CMK (cell line): ENCODE measurements around the gene YY1AP1.
"Not testable (repeated sequence)": the region's sequence is repeated elsewhere in the genome, so short reads cannot be mapped to it uniquely, and the experiment has no call there.

Source experiments
- DNase-seq: peaks from one replicate; pipeline ENCODE4 v3.0.0-alpha.2; 2010; ENCODE audit warnings: low read depth

The YY1AP1 gene

DNA sequence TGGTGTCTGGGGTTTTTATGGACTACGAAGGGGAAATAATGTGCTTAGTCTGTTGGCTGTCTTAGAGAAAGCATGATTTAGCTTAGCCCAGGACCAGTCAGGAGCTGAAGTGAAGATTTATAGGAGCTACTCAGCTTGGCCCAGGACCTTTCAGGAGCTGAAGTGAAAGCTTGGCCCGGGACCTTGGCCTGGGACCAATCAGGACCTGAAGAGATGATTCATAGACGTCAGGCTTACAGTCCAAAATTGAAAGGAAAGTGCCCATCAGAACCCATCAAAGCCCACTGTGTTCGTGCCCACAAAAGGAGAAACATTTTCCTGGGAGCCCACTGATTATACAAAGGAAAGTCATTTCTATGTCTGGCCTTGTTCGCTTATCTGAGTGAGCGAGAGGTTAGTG lies 42.9 kb downstream of the YY1AP1 start:
- no peak for DNase-seq

DNA sequence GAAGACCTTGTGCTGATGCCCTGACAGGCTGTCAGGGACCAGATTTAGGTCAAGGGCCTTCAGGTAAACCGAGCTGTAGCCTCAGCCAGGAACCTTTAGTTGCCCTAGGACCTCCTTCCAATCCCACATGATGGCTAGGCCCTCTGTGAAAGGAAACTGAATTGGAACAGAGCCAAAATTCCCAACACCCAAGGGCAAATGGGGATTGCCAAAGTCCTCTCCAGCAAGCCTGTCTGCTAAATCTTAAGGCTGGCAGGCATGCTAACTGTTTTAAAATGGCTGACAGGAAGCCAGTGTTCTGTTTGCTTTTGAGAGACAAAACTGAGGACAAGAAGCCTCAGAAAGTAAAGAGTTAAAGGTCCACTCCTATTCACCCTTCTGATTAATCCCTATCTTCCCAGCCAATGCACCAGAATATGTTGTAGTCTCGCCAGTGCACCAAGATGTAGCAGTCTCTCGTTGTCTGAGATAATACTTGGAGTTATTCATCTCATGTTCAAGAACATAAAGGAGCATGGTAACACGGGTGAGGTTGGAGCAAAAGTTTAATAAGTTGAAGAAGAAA lies 43.5 kb downstream of the YY1AP1 start:
- no peak for DNase-seq

DNA sequence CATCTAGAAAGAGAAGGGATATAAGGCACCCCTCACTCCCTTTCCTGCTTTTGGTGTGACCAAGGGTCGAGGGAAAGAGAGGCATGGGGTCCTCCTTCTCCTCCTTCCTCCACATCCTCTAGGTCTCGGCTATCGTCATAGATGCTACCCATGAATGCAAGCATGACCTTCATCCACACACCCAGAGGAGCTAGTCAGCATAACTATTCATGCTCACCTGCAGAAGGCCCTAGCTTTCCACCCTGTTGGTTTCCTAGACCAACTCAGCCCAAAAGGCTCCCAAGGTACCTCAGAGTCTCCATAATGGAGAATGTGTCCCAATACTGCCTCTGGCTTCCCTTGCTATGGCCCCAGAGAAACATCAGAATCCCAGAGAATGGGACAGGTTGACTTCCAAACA lies 45.3 kb downstream of the YY1AP1 start:
- DNase-seq = no peak

DNA sequence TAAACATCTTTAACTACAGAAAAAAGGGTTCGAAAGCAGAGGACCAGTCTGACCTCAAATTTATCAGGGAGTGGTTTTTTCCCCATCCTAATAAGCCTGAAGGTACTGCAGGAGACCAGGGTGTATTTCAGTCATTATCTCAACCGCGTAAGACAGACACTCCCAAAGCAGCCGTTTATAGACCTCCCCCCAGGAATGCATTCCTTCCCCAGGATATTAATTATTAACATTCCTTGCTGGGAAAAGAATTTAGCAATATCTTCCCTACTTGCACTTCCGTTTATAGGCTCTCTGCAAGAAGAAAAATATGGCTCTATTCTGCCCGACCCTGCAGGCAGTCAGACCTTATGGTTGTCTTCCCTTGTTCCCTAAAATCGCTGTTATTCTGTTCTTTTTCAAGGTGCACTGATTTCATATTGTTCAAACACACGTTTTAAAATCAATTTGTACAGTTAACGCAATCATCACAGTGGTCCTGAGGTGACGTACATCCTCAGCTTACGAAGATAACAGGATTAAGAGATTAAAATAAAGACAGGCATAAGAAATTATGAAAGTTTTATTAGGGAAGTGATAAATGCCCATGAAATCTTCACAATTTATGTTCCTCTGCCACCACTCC lies 45.9 kb downstream of the YY1AP1 start:
- not testable (repeated sequence) for DNase-seq

DNA sequence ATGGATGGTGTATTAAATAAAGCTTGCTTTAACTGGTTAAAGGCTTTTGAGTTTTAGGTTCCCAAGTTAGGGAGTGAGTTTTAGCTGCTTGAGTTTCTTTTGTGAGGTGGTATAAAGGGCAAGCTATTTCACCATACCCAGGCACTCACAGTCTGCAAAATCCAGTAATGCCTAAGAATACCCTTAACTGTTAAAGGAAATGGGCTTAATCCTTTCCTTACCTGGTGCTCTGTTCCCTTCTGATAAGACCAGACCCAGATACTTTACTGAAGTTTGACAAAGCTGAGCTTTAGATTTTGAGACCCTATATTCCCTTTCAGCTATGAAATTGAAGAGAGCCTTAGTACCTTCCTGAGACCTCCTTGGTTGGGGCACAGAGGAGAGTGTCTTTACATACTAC lies 48.2 kb downstream of the YY1AP1 start:
- DNase-seq = no peak

DNA sequence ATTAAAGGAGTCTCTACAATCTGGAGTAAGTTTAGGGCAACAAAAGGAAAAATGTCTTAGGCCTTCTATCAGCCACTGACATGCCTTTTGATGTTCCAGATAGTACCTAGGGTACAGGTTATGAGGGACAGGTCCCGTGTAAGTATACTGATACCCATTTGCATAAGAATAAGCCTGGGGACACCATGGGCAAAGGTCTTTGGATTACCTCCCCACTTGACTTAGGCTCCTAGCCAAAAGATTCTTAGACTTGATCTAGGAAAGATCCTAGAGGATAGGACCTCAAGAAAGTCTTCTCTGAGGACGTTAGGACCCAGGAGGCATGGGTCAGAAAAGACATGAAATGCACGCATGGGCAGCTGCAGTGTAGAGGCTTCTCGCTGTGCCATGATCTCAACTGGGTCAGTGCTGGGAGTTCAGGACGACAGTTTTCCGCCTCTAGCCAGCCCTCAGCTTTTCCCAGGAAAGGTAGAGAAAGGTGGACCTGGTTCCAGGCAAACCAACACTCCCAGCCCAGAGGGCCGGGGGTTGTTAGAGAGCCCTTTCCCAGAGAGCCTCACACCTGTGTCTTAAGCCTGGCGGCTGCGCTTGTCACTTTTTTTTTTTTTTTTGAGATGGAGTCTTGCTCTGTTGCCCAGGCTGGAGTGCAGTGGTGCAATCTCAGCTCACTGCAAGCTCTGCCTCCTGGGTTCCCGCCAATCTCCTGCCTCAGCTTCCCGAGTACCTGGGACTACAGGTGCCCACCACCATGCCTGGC lies 52.0 kb downstream of the YY1AP1 start:
- DNase-seq = no peak

DNA sequence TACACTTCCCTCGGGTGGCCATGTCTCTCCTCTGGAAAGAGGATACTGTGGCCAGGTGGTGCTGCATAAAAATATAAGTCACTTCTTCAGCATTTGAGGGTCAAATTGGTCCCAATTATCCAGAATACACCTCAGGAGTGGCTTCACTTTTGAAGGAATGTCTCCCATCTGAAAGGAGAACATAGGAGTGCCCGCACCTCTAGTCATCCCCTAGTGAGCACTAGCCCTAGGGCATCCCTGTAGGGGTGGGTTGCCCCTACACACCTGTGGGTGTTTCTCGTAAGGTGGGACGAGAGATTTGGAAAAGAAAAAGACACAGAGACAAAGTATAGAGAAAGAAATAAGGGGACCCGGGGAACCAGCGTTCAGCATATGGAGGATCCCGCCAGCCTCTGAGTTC lies 62.1 kb downstream of the YY1AP1 start:
- not testable (repeated sequence) for DNase-seq

DNA sequence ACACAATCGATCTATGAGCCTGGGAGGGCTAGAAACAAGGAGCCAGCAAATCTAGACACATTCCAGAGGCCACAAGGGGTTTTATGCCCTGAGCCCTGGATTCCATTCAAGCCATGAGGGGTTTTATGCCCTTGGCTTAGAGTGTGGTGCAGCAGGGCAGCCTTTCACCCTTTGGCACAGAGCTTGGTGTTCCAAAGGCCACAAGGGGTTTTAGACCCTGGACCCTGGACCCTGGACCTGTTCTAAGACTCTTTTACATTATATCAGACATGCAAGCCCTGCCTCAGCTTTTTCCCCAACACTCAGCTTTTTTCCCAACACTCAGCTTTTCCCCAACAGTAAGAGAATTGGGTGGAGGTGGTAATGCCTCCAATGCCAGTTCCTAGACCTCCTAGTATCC lies 65.2 kb downstream of the YY1AP1 start:
- no peak for DNase-seq

DNA sequence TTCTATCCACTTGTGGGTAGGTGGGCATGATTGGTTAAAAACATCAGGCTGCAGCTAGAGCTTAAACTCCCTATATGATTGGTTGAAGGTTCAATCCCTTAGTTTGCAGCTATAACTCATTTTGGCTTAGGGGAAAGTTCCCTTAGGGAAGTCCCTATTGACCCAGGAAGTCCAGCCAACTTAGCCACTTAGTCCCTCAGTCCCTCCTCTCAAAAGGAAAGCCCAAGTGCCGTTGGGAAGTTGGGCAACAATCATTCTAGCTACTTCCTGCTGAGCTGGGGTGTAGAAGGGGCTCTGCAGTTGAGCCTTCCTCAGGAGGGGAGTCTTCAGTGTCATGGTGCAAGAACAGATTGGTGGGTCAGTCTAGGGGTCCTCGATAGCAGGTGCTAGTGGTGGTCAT lies 66.4 kb downstream of the YY1AP1 start:
- DNase-seq = no peak

DNA sequence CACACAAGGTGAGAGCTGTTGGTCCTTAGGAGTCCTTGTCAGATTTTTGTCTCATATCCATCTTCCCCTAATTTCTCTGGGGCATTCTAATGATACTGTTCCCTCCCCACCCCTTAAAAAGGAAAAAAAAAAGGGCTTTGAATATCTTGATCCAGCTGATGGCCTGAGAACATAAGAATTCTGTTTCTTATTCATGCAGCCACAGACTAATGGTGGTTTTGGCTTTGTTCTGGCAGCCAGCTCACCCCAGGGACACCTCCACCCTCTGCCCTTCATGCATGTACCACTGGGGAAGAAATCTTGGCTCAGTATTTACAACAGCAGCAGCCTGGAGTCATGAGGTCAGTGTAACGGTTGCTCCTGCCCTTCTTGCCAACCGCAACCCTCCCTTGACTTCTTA lies 75.3 kb downstream of the YY1AP1 start:
- not testable (repeated sequence) for DNase-seq

DNA sequence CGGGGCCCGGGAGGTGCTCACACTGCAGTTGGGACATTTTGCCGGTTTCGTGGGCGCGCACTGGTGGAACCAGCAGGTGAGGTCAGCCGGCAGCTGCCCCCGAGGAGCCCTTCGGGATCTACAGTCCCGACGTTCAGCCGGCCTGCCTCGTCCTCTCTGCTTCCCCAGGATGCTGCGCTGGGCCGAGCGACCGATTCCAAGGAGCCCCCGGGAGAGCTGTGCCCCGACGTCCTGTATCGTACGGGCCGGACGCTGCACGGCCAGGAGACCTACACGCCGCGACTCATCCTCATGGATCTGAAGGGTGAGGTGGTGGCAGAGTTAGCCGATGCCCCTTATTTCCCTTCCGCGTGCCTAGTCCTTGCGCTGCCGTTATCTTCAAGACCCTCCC lies 78.3 kb downstream of the YY1AP1 start:
- DNase-seq = not testable (repeated sequence)

DNA sequence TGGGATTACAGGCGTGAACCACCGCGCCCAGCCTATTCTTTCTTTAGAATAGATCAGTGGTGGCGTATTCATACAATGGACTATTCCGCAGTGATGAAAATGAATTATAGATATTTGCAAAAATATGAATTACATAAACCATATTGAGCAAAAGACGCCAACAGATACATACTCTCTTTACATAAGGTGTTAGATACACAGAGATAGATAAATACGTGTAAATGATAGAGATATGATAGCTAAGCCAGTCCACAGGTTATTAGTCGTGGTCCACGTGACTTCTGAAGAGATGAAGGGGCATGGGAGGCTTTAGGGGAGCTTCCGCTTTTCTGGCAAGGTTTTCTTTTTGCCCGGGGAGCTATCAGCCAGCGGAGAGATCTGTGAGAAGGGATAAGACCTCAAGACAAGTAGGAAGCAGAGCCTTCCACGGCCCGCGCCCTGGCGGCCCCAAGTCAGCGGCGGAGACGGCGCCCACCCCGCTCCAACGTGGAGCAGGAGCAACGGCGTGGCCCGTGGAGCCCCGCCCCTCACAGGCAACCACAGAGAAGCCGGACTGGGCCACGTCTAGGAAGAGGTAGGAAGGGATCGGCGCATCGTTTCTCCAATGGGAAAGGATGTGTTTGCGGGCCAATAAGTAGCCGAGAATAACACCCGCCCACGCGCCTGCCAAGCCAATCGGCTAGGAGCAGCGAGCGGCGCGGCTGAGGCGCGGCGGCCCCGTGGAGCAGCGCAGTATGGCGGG lies 78.9 kb downstream of the YY1AP1 start, which contains the start of gene MSTO1:
TSS of gene MSTO1 (plus strand) at position 704 of the 742 bp plus-strand sequence. CDS start at position 735, 31 bp downstream.
- peak; percentile 94 for DNase-seq
